ENCODE measurements around the gene TRIM10. TPM values are rescaled to one million over a fixed set of nuclear protein-coding genes. Genes with fewer than 3 reads are reported as not detected.

TRIM10 gene
- total and polyA plus RNA-seq, 2 donors from 2014 or later: 0.79 to 1.5 TPM

- Histone ChIP-seq H3K4me3 (ENCODE audit: low read length in 3 of 3) (peak overlapping the region in 1 of 3 donors; percentile 8), H3K27ac (ENCODE audit: low read depth in 2 of 2, low read length in 2 of 2) (no peak overlapping the region), H3K4me1 (ENCODE audit: control insufficient read depth in 2 of 3, insufficient read depth in 2 of 3, low read depth in 1 of 3, low read length in 3 of 3) (peaks cover 0 to 7% (median 0%) of the 10 kb centered on the region in 3 donors), H3K36me3 (ENCODE audit: control insufficient read depth in 2 of 3, insufficient read depth in 3 of 3, low read length in 3 of 3) (no peaks in the 10 kb centered on the region), H3K27me3 (ENCODE audit: control insufficient read depth, insufficient read depth, low read length) (peaks cover 36% of the 10 kb centered on the region), H3K9ac (ENCODE audit: low read length in 3 of 3) (no peak overlapping the region), H3K9me3 (ENCODE audit: control insufficient read depth in 2 of 3, insufficient read depth in 1 of 3, low read length in 3 of 3) (no peaks in the 10 kb centered on the region)
- TF ChIP-seq CTCF (IDR thresholded peaks at IDR 0.05; ENCODE audit: borderline replicate concordance, extremely low read depth, insufficient read depth): peak; percentile 99
- intact Hi-C loops (cut with DNase I): no loop called here
- DNase-seq (peak; percentile 66 to 91 (median 69)), FAIRE-seq (peak; percentile 35)
These were observed 29.8 kb downstream of the TRIM10 start for GRCh38 chr6:30130887-30131862.

GRCh38 chr6:30130179-30130679 is 30.8 kb downstream of the TRIM10 start:
- Histone ChIP-seq H3K27me3 (ENCODE audit: control insufficient read depth, insufficient read depth, low read length) (peaks cover 37% of the 10 kb centered on the region), H3K4me1 (ENCODE audit: control insufficient read depth in 2 of 3, insufficient read depth in 2 of 3, low read depth in 1 of 3, low read length in 3 of 3) (peaks cover 0 to 7% (median 0%) of the 10 kb centered on the region in 3 donors), H3K36me3 (ENCODE audit: control insufficient read depth in 2 of 3, insufficient read depth in 3 of 3, low read length in 3 of 3) (no peaks in the 10 kb centered on the region), H3K9me3 (ENCODE audit: control insufficient read depth in 2 of 3, insufficient read depth in 1 of 3, low read length in 3 of 3) (no peaks in the 10 kb centered on the region), H3K4me3 (ENCODE audit: low read length in 3 of 3) (no peak overlapping the region), H3K27ac (ENCODE audit: low read depth in 2 of 2, low read length in 2 of 2) (no peak overlapping the region), H3K9ac (ENCODE audit: low read length in 3 of 3) (no peak overlapping the region)
- FAIRE-seq (no peak), DNase-seq (no peak)
- intact Hi-C loops (cut with DNase I): no loop called here
- TF ChIP-seq CTCF (IDR thresholded peaks at IDR 0.05; ENCODE audit: borderline replicate concordance, extremely low read depth, insufficient read depth): no peak

DNA sequence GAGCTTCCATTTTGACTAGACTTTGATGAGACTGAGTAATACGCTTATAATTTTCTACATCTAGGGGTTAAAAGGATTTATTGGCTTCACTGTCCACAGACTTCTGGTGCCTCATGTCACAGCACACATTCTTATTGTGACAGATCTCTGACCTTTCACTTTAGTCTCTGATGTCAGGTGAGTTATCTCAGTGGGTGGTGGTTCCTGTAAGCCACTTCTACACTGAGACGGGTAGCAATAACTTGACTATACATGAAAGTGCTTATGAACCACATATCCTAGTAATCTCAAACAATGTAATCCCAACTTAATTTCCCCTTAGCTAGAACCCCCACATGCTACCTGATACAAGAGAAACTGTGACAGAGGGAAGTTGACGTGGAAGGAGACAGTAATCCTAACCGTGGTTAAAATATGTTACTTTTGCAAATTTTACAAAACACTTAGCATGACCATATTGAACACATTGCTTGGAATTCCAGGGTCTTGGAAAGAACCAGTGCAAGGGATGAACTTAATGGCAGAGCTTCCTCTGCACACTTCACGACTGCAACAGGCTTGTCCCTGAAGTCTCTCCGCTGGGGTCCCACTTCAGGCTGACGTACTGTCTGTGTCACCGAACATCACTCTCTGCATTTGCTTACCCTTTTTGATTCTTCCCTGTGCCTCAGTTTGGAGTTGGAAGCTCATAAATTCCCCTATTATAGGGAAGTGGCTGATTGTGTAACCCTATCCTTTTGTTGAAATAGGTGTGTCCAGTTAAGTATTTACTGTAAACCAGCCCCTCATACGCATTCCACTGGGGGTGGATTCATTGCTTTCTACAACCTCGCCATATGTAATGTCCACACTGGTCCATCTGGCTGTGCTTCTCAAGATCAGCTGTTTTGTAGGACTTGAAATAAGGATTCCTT is 31.5 kb downstream of the TRIM10 start:
- DNase-seq (no peak), FAIRE-seq (no peak)
- Histone ChIP-seq H3K36me3 (ENCODE audit: control insufficient read depth in 2 of 3, insufficient read depth in 3 of 3, low read length in 3 of 3) (no peaks in the 10 kb centered on the region), H3K9ac (ENCODE audit: low read length in 3 of 3) (no peak overlapping the region), H3K9me3 (ENCODE audit: control insufficient read depth in 2 of 3, insufficient read depth in 1 of 3, low read length in 3 of 3) (no peaks in the 10 kb centered on the region), H3K4me1 (ENCODE audit: control insufficient read depth in 2 of 3, insufficient read depth in 2 of 3, low read depth in 1 of 3, low read length in 3 of 3) (peaks cover 0 to 7% (median 0%) of the 10 kb centered on the region in 3 donors), H3K27ac (ENCODE audit: low read depth in 2 of 2, low read length in 2 of 2) (no peak overlapping the region), H3K4me3 (ENCODE audit: low read length in 3 of 3) (no peak overlapping the region), H3K27me3 (ENCODE audit: control insufficient read depth, insufficient read depth, low read length) (peaks cover 37% of the 10 kb centered on the region)
- no peak for TF ChIP-seq CTCF (IDR thresholded peaks at IDR 0.05; ENCODE audit: borderline replicate concordance, extremely low read depth, insufficient read depth)
- intact Hi-C loops (cut with DNase I): no loop called here
